Smooth muscle cell (in vitro differentiated cells): ENCODE results near the gene C5orf58. TPM values are rescaled to one million over a fixed set of nuclear protein-coding genes. Genes with fewer than 3 reads are reported as not detected.

ENCODE experiments used
- DNase-seq: peaks from one replicate; lab custom pipeline; 2025; ENCODE audit not compliant: unreplicated experiment; lab: John Stamatoyannopoulos, UW
- H2AFZ ChIP-seq: fragments of 200-600 bp; sonication (generic); 2 replicates; pipeline ENCODE4 v1.6.0; 2016; ENCODE audit warnings: antibody characterized with exemption, low read depth, mild to moderate bottlenecking
- H3F3A ChIP-seq: fragments of 200-600 bp; sonication (generic); 2 replicates; pipeline ENCODE4 v1.6.0; 2017; ENCODE audit warnings: antibody characterized with exemption, low read depth
- H3K27ac ChIP-seq: fragments of 200-600 bp; sonication (generic); 2 replicates; pipeline ENCODE4 v1.5.1; 2016; ENCODE audit warnings: low read depth, mild to moderate bottlenecking
- H3K27me3 ChIP-seq: fragments of 200-600 bp; sonication (generic); 2 replicates; pipeline ENCODE4 v1.6.1; 2016; ENCODE audit warnings: low read depth, mild to moderate bottlenecking
- H3K36me3 ChIP-seq: fragments of 200-600 bp; sonication (generic); 2 replicates; pipeline ENCODE4 v1.5.1; 2016; ENCODE audit warnings: low read depth
- H3K4me1 ChIP-seq: fragments of 200-600 bp; sonication (generic); 2 replicates; pipeline ENCODE4 v1.5.1; 2016; ENCODE audit warnings: low read depth
- H3K4me2 ChIP-seq: fragments of 200-600 bp; sonication (generic); 2 replicates; pipeline ENCODE4 v1.6.0; 2016; ENCODE audit warnings: mild to moderate bottlenecking
- H3K4me3 ChIP-seq: fragments of 200-600 bp; sonication (generic); 2 replicates; pipeline ENCODE4 v1.5.1; 2016; ENCODE audit warnings: mild to moderate bottlenecking
- H3K79me2 ChIP-seq: fragments of 200-600 bp; sonication (generic); 2 replicates; pipeline ENCODE4 v1.6.0; 2016; ENCODE audit warnings: low read depth, mild to moderate bottlenecking
- H3K9ac ChIP-seq: fragments of 200-600 bp; sonication (generic); 2 replicates; pipeline ENCODE4 v1.6.0; 2016; ENCODE audit warnings: low read depth
- H3K9me3 ChIP-seq: fragments of 200-600 bp; sonication (generic); replicated peaks from 2 replicates; pipeline ENCODE4 v1.5.1; 2016; ENCODE audit warnings: low read depth
- H4K20me1 ChIP-seq: fragments of 200-600 bp; sonication (generic); 2 replicates; pipeline ENCODE4 v1.6.0; 2016; ENCODE audit warnings: low read depth
- CTCF ChIP-seq: fragments of 200-600 bp; sonication (generic); IDR thresholded peaks from 2 replicates; pipeline ENCODE4 v1.5.1; 2017; ENCODE audit warnings: borderline replicate concordance, mild to moderate bottlenecking, antibody characterized with exemption; ENCODE audit not compliant: insufficient read depth, poor library complexity, severe bottlenecking
- WGBS: methylation state at CpG from one replicate; pipeline ENCODE4 v1.1.7; 2016; ENCODE audit warnings: low lambda C conversion rate; 5-methylcytosine and 5-hydroxymethylcytosine counted together
- polyA plus RNA-seq: library from polyadenylated mRNA; unstranded; fragments of >200 nt; fragmentation: Nextera tagmentation; extraction: Ambion mirVana; gene quantifications from 2 replicates; pipeline ENCODE4 v1.2.1, GENCODE V29; 2016
- total RNA-seq: library from RNA; depleted of rRNA; stranded (reverse); fragments of >200 nt; gene quantifications from 2 replicates; pipeline ENCODE4 v1.2.3, GENCODE V29; 2014

The C5orf58 gene
- total and polyA plus RNA-seq, 2 experiments from 2014 or later: not detected

GRCh38 chr5:170195961-170196360, 36.8 kb upstream of the C5orf58 start:
- Histone ChIP-seq H3K9ac (no peak overlapping the region), H3K4me3 (no peak overlapping the region), H3K27ac (no peak overlapping the region), H3K36me3 (no peaks in the 10 kb centered on the region), H3K4me2 (no peak overlapping the region), H3K4me1 (peaks cover 6% of the 10 kb centered on the region), H3K9me3 (no peaks in the 10 kb centered on the region), H4K20me1 (no peaks in the 10 kb centered on the region), H3K27me3 (peaks cover 32% of the 10 kb centered on the region), H3K79me2 (no peaks in the 10 kb centered on the region), H3F3A (no peaks in the 10 kb centered on the region), H2AFZ (no peak overlapping the region)
- WGBS: 75% methylated on average over 4 of the region's 4 CpGs
- DNase-seq: no peak
- no peak for TF ChIP-seq CTCF

- H3K4me3 ChIP-seq: no peak overlapping the region
- H3K9ac ChIP-seq: no peak overlapping the region
- H3K27me3 ChIP-seq: peaks cover 30% of the 10 kb centered on the region
- WGBS: 0% methylated on average over 1 of the region's 1 CpG
- H3K9me3 ChIP-seq: no peaks in the 10 kb centered on the region
- no peak for DNase-seq
- no peaks in the 10 kb centered on the region for H3K79me2 ChIP-seq
- no peak overlapping the region for H3K4me2 ChIP-seq
- peaks cover 6% of the 10 kb centered on the region for H3K4me1 ChIP-seq
- no peak for TF ChIP-seq CTCF
- no peak overlapping the region for H2AFZ ChIP-seq
- no peaks in the 10 kb centered on the region for H3F3A ChIP-seq
- H3K27ac ChIP-seq: no peak overlapping the region
- H3K36me3 ChIP-seq: no peaks in the 10 kb centered on the region
- no peaks in the 10 kb centered on the region for H4K20me1 ChIP-seq
These were observed 31.9 kb upstream of the C5orf58 start for GRCh38 chr5:170200876-170201275.

- Histone ChIP-seq H3F3A (no peaks in the 10 kb centered on the region), H3K27ac (no peak overlapping the region), H4K20me1 (no peaks in the 10 kb centered on the region), H2AFZ (no peak overlapping the region), H3K4me1 (peaks cover 3% of the 10 kb centered on the region), H3K9ac (no peak overlapping the region), H3K27me3 (peaks cover 30% of the 10 kb centered on the region), H3K4me3 (no peak overlapping the region), H3K79me2 (no peaks in the 10 kb centered on the region), H3K4me2 (no peak overlapping the region), H3K36me3 (no peaks in the 10 kb centered on the region), H3K9me3 (no peaks in the 10 kb centered on the region)
- DNase-seq: no peak
- TF ChIP-seq CTCF: no peak
- WGBS: 87% methylated on average over 2 of the region's 2 CpGs
These were observed 31.5 kb upstream of the C5orf58 start for GRCh38 chr5:170201311-170201710.

- Histone ChIP-seq H3K36me3 (no peaks in the 10 kb centered on the region), H3K4me3 (no peak overlapping the region), H3K27ac (no peak overlapping the region), H3K9me3 (no peaks in the 10 kb centered on the region), H3K27me3 (peaks cover 27% of the 10 kb centered on the region), H3K9ac (no peak overlapping the region), H3K4me2 (no peak overlapping the region), H3K4me1 (no peaks in the 10 kb centered on the region), H3F3A (no peaks in the 10 kb centered on the region), H2AFZ (no peak overlapping the region), H3K79me2 (no peaks in the 10 kb centered on the region), H4K20me1 (no peaks in the 10 kb centered on the region)
- no peak for TF ChIP-seq CTCF
- DNase-seq: no peak
- WGBS: 45% methylated on average over 2 of the region's 2 CpGs
These were observed 30.7 kb upstream of the C5orf58 start for GRCh38 chr5:170202117-170202516.
